Measurements from ENCODE around the gene LRGUK. TPM values are rescaled to one million over a fixed set of nuclear protein-coding genes. Genes with fewer than 3 reads are reported as not detected.

The LRGUK gene
- total RNA-seq, 1 experiment from 2014 or later: 1.5 TPM

- H3T11ph ChIP-seq (ENCODE audit: low read length): no peak overlapping the region
- H2BK5ac ChIP-seq (ENCODE audit: insufficient read length, low read length): no peak overlapping the region
- no peaks in the 10 kb centered on the region for H3K9me3 ChIP-seq (ENCODE audit: control insufficient read depth, low read depth, low read length)
- no peaks in the 10 kb centered on the region for H3K36me3 Mint-ChIP-seq (ENCODE audit: insufficient read depth in 1 of 3, low read depth in 3 of 3)
- no peaks in the 10 kb centered on the region for H3K9me3 Mint-ChIP-seq
- no peak overlapping the region for H3K27ac ChIP-seq (ENCODE audit: insufficient read length, low read depth, low read length)
- H4K20me1 ChIP-seq (ENCODE audit: control insufficient read depth, insufficient read depth, insufficient read length): no peaks in the 10 kb centered on the region
- H3K27me3 Mint-ChIP-seq (ENCODE audit: low read depth): no peaks in the 10 kb centered on the region
- no peak overlapping the region for H2BK120ac ChIP-seq (ENCODE audit: low read depth, low read length, poor library complexity, severe bottlenecking)
- no peak overlapping the region for H2AFZ ChIP-seq (ENCODE audit: low read length)
- H3K79me2 ChIP-seq (ENCODE audit: insufficient read depth, low read length): no peaks in the 10 kb centered on the region
- no peak overlapping the region for H3K4ac ChIP-seq (ENCODE audit: low read depth, low read length)
- H3K56ac ChIP-seq (ENCODE audit: insufficient read length, low read depth, low read length): no peak overlapping the region
- H4K8ac ChIP-seq (replicated peaks; ENCODE audit: insufficient read length, low read depth, low read length): no peak overlapping the region
- H3K14ac ChIP-seq (ENCODE audit: insufficient read depth, low read length): no peak overlapping the region
- no peak overlapping the region for H4K91ac ChIP-seq (ENCODE audit: insufficient read length, low read depth, low read length)
- no peak overlapping the region; a peak in 1 of 7 replicates for H3K27ac Mint-ChIP-seq
- peaks cover 13 to 15% of the 10 kb centered on the region in 2 experiments for H3K4me1 Mint-ChIP-seq
- no peak overlapping the region for H3K9ac ChIP-seq (ENCODE audit: extremely low read depth, insufficient read length, low read length)
- H3K27me3 ChIP-seq (ENCODE audit: insufficient read depth, low read length): no peaks in the 10 kb centered on the region
- TF ChIP-seq CTCF (conservative IDR thresholded peaks at IDR 0.05): no peak
- no peak overlapping the region for H2BK15ac ChIP-seq (ENCODE audit: low read depth, low read length)
- H3K23me2 ChIP-seq (ENCODE audit: insufficient read length, low read depth, low read length, poor library complexity, severe bottlenecking): no peaks in the 10 kb centered on the region
- DNase-seq: no peak
- H3K18ac ChIP-seq (ENCODE audit: insufficient read length, low read depth, low read length): no peak overlapping the region
- no peak overlapping the region for H2BK12ac ChIP-seq (ENCODE audit: insufficient read length, low read depth, low read length)
- H2BK20ac ChIP-seq (ENCODE audit: low read depth, low read length, poor library complexity, severe bottlenecking): no peak overlapping the region
- no CpG with 5 or more reads among the region's 4 CpGs for WGBS (ENCODE audit: extremely low coverage, insufficient read length, low lambda C conversion rate)
- H3K4me2 ChIP-seq (ENCODE audit: insufficient read depth, insufficient read length, low read length): no peak overlapping the region
- H3K4me3 Mint-ChIP-seq: no peak overlapping the region
- H4K5ac ChIP-seq (ENCODE audit: insufficient read length, low read depth, low read length): no peak overlapping the region
- no peak overlapping the region for H2AK5ac ChIP-seq (ENCODE audit: insufficient read length, low read length)
- H3K23ac ChIP-seq (ENCODE audit: insufficient read length, low read depth, low read length): no peak overlapping the region
- H3K4me1 ChIP-seq (ENCODE audit: insufficient read depth, low read length): peaks cover 10% of the 10 kb centered on the region; the same call in 1 of the 2 replicates
- no peaks in the 10 kb centered on the region for H3K79me1 ChIP-seq (ENCODE audit: insufficient read depth, low read depth, low read length, poor library complexity, severe bottlenecking)
Measured at GRCh38 chr7:134188311-134188710, 61.2 kb downstream of the LRGUK start.
